Ovary (tissue), 9 donors: ENCODE results near the gene EGR1. TPM values are rescaled to one million over a fixed set of nuclear protein-coding genes. Genes with fewer than 3 reads are reported as not detected.

Experiments used
- DNase-seq, 5 donors: peaks; one replicate each; pipeline ENCODE4 v3.0.0-alpha.2; 2019 to 2020
- H3K27ac ChIP-seq, 2 donors: fragments of 200-600 bp; one replicate each; pipeline versions ENCODE4 v1.5.1 to v1.8.0; 2019 to 2022
- H3K27me3 ChIP-seq: fragments of 200-600 bp; one replicate; pipeline ENCODE4 v1.8.0; 2022
- H3K36me3 ChIP-seq: fragments of 200-600 bp; sonication (generic); one replicate; pipeline ENCODE4 v1.5.1; 2019
- H3K4me1 ChIP-seq: one replicate; pipeline ENCODE4 v1.8.1; 2013; ENCODE audit warnings: mild to moderate bottlenecking, moderate library complexity; ENCODE audit not compliant: insufficient read depth
- H3K4me3 ChIP-seq: fragments of 200-600 bp; sonication (generic); one replicate; pipeline ENCODE4 v1.5.1; 2017
- H3K9me3 ChIP-seq, 2 donors: fragments of 200-600 bp in 1 of 2; sonication (generic) in 1 of 2; one replicate each; pipeline versions ENCODE4 v1.5.1 to v1.8.1; 2013 to 2019; ENCODE audit warnings: mild to moderate bottlenecking in 1 of 2, moderate library complexity in 1 of 2
- CTCF ChIP-seq, 3 donors: fragments of 450-650 bp in 2 of 3; fragments of 200-600 bp in 1 of 3; IDR thresholded peaks; one replicate each; pipeline versions ENCODE4 v1.5.1 to v1.8.0; 2016 to 2022; ENCODE audit warnings: antibody characterized with exemption in 3 of 3, mild to moderate bottlenecking in 1 of 3
- EP300 ChIP-seq: sonication (generic); formaldehyde crosslinking; IDR thresholded peaks from one replicate; pipeline ENCODE4 v1.6.1; 2017; ENCODE audit warnings: antibody characterized with exemption
- POLR2A ChIP-seq: fragments of 450-650 bp; IDR thresholded peaks from one replicate; pipeline ENCODE4 v1.6.1; 2017; ENCODE audit warnings: antibody characterized with exemption, mild to moderate bottlenecking, moderate library complexity
- WGBS, 3 donors: extraction: QIAGEN DNeasy Blood & Tissue Kit in 1 of 3; methylation state at CpG; one replicate each; pipeline versions ENCODE4 v1.1.5 to v1.1.7; 2013 to 2017; 5-methylcytosine and 5-hydroxymethylcytosine counted together
- intact Hi-C, 4 donors: fragments of 100-400 bp; cut with DNase I; formaldehyde crosslinking; loops; one replicate each; pipeline versions ENCODE4 v1.11.0 to v1.15.1; 2022 to 2023
- polyA plus RNA-seq, 2 donors: library from polyadenylated mRNA; stranded (reverse); fragments of 200-250 nt in 1 of 2; fragments of 350-450 nt in 1 of 2; fragmentation: Illumina TruSeq in 1 of 2; extraction: RNeasy Lipid Tissue Mini Kit (QIAGEN cat#74804) in 1 of 2; gene quantifications; one replicate each; pipeline ENCODE4 v1.2.3, GENCODE V29; 2013 to 2014
- total RNA-seq, 7 donors: library from RNA; depleted of rRNA in 2 of 7; stranded (reverse); fragments of >200 nt in 2 of 7; fragmentation: NEBNext Ultra II Directional in 3 of 7; extraction: Animal tissue kit (Norgen Biotek cat#: 25700) in 3 of 7; gene quantifications; one replicate each; pipeline versions ENCODE4 v1.1.0 to v1.2.4, GENCODE V29; 2016 to 2023
- donor health status: DM: no; HTN: no; CAD: no; lungs with moderate emphysema.
- donor health status: DM: no; HTN: no; CAD: no.
- donor health status: Bipolar disorder and iron deficiency.
- donor health status: DM: yes; HTN: yes; CAD: no.
- donor health status: DM: no; HTN: no; CAD: no.
- donor health status: DM: yes; HTN: yes; CAD: no.

The EGR1 gene
- total and polyA plus RNA-seq, 9 donors: 60.4 to 361 (median 123) TPM

GRCh38 chr5:138459311-138459933 is 5.9 kb upstream of the EGR1 start:
- H3K27ac ChIP-seq: no peak overlapping the region
- H3K4me1 ChIP-seq: peaks cover 3% of the 10 kb centered on the region
- TF ChIP-seq CTCF (IDR thresholded peaks at IDR 0.05): no peak
- TF ChIP-seq EP300: no peak
- no peak for TF ChIP-seq POLR2A
- no peaks in the 10 kb centered on the region for H3K36me3 ChIP-seq
- 87 to 91% (median 89%) methylated on average over 11 of the region's 11 CpGs for WGBS, 3 donors
- no peaks in the 10 kb centered on the region for H3K27me3 ChIP-seq
- no peaks in the 10 kb centered on the region for H3K9me3 ChIP-seq
- peak in 1 of 5 donors; percentile 37 for DNase-seq
- intact Hi-C loops: no loop called here
- no peak overlapping the region for H3K4me3 ChIP-seq

GRCh38 chr5:138460032-138460693 is 5.1 kb upstream of the EGR1 start:
- Histone ChIP-seq H3K27ac (no peak overlapping the region), H3K4me1 (peaks cover 3% of the 10 kb centered on the region), H3K36me3 (no peaks in the 10 kb centered on the region), H3K9me3 (no peaks in the 10 kb centered on the region), H3K27me3 (no peaks in the 10 kb centered on the region), H3K4me3 (no peak overlapping the region)
- peak in 1 of 5 donors; percentile 31 for DNase-seq
- intact Hi-C loops: loop anchor here in 2 of 4 donors (5.0 to 10.0 kb wide), 2 partner anchors 42 to 805 kb away; no protein-coding TSS in a partner anchor
- TF ChIP-seq CTCF (IDR thresholded peaks at IDR 0.05) (no peak), POLR2A (no peak), EP300 (no peak)
- 76 to 82% (median 77%) methylated on average over 4 of the region's 4 CpGs for WGBS, 3 donors

- WGBS, 3 donors: 72 to 78% (median 74%) methylated on average over 11 of the region's 11 CpGs
- Histone ChIP-seq H3K27me3 (no peaks in the 10 kb centered on the region), H3K4me3 (no peak overlapping the region), H3K36me3 (no peaks in the 10 kb centered on the region), H3K27ac (no peak overlapping the region), H3K4me1 (peaks cover 7% of the 10 kb centered on the region), H3K9me3 (no peaks in the 10 kb centered on the region)
- intact Hi-C loops: loop anchor here in 2 of 4 donors (2.0 to 10.0 kb wide), 3 partner anchors 29 to 803 kb away; no protein-coding TSS in a partner anchor
- peak in 1 of 5 donors; percentile 41 for DNase-seq
- TF ChIP-seq POLR2A: no peak
- no peak for TF ChIP-seq CTCF (IDR thresholded peaks at IDR 0.05)
- no peak for TF ChIP-seq EP300
Measured at GRCh38 chr5:138461343-138462125, 3.7 kb upstream of the EGR1 start.

GRCh38 chr5:138463419-138464007 is 1.8 kb upstream of the EGR1 start:
- peak; percentile 45 to 71 (median 66) for DNase-seq
- Histone ChIP-seq H3K9me3 (no peaks in the 10 kb centered on the region), H3K27me3 (no peaks in the 10 kb centered on the region), H3K4me3 (peak overlapping the region; percentile 50), H3K27ac (peak overlapping the region; percentile 93 to 95), H3K4me1 (peaks cover 21% of the 10 kb centered on the region), H3K36me3 (no peaks in the 10 kb centered on the region)
- WGBS, 3 donors: 7 to 10% (median 8%) methylated on average over 17 to 21 of the region's 21 CpGs
- TF ChIP-seq EP300 (peak; percentile 55), CTCF (IDR thresholded peaks at IDR 0.05) (no peak)
- intact Hi-C loops: loop anchor here in 2 of 4 donors (2.0 to 10.0 kb wide), 3 partner anchors 27 to 801 kb away; no protein-coding TSS in a partner anchor
